IPS DF 4.7 (cell line): ENCODE measurements around the gene PFKFB1.
"Not testable (repeated sequence)": the region's sequence is repeated elsewhere in the genome, so short reads cannot be mapped to it uniquely, and the experiment has no call there.

Experiments
- DNase-seq: peaks from one replicate; pipeline ENCODE4 v3.0.0-alpha.2; 2013; ENCODE audit warnings: low spot score; ENCODE audit errors: extremely low read depth

Gene PFKFB1

GRCh38 chrX:54992911-54993622 is 921 bp downstream of the PFKFB1 start:
- DNase-seq = no peak

- DNase-seq = no peak
Observed at GRCh38 chrX:54991706-54992105, 2.3 kb downstream of the PFKFB1 start.

DNA sequence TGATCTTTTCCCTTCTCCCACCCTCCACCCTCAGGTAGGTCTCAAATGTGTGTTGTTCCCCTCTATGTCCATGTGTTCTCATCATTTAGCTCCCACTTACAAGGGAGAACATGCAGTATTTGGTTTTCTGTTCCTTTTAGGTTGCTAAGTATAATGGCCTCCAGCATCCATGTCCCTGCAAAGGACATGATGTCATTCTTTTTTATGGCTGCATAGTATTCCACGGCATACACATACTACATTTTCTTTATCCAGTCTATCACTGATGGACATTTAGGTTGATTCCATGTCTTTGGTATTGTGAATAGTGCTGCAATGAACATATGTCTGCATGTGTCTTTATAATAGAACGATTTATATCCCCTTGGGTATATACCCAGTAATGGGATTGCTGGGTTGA is 10.7 kb downstream of the PFKFB1 start:
- DNase-seq = not testable (repeated sequence)

DNA sequence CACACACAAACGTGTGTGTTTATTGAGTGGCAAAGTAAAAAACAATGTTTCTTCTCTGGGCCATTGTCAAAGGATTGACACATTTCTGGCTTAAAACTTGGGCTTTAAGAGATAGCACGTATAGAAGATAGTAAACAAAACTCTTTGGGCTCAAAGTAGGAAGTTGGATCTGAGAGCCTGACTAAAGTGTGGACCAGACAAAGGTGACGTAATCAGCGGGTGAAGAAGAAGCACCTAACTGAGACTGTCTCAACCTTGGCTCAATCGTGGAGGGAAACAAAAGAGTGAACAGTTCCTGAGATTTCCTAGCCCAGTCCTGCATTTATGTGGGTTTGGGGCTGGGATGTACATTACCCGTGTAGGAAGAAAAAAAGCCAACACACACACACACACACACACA is 13.7 kb downstream of the PFKFB1 start:
- no peak for DNase-seq

DNA sequence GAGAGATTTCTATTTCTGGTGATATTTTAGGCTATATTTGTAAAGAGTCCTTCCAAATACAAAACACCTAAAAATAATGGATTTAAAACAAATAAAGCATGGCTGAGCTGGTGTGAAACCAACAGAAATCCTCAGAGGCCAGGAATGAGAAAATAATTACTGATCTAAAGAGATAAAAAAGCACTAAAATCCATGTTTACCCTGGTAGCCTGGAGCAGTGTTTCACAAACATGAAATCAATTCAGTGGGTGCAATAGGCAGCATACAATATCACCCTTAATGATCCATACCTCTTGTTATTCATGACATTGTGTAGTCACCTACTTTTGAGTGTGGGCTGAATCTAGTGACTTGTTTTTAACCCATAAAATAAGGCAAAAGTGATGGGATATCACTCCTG is 14.6 kb downstream of the PFKFB1 start:
- DNase-seq = no peak

DNA sequence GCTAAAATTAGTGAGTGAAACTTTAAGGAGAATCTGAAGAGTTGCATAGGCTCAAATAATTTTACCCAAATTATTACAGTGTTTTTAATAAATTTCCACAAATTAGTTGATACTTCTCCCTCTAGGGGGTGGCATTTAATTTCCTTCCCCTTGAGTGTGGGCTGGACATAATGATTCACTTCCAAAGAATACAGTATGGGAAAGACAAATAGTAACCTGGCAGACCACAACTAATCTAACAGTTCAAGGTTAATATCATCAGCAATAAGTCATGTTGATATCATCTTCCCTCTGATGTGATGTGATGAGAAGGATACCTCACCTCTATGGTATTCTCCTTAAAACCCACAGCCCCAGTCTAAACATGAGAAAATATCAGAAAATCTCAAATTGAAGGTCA is 15.5 kb downstream of the PFKFB1 start:
- no peak for DNase-seq

DNA sequence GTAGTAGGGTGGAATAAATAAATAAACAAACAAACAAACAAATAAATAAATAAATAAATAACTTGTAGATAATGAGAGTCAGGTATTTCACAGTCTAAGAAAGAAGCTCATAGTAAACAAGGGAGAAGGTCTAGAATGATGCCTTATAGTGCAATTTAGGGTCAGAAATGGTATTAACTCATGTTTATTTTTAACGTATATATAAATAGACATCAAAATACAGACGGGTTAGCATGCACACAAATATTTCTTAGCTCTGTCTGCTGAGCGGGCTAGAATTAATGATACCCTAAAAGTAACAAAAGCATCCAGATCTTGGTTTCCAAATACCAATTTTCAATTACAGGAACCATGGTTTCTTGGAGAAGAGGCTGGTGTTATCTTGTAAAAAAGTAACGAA is 16.6 kb downstream of the PFKFB1 start:
- no peak for DNase-seq

- DNase-seq = no peak
Observed at GRCh38 chrX:54964766-54965497, 29.1 kb downstream of the PFKFB1 start.

- no peak for DNase-seq
Observed at GRCh38 chrX:54961750-54962149, 32.2 kb downstream of the PFKFB1 start.

- DNase-seq = no peak
Observed at GRCh38 chrX:54950730-54951375, 43.1 kb downstream of the PFKFB1 start.

- no peak for DNase-seq
Observed at GRCh38 chrX:54945224-54945623, 48.8 kb downstream of the PFKFB1 start.

GRCh38 chrX:54944816-54945215 is 49.2 kb downstream of the PFKFB1 start:
- no peak for DNase-seq

GRCh38 chrX:54937416-54937815 is 56.6 kb downstream of the PFKFB1 start:
- no peak for DNase-seq

- no peak for DNase-seq
Observed at GRCh38 chrX:54935306-54935705, 58.7 kb downstream of the PFKFB1 start.

GRCh38 chrX:54934890-54935289 is 59.1 kb downstream of the PFKFB1 start:
- no peak for DNase-seq

DNA sequence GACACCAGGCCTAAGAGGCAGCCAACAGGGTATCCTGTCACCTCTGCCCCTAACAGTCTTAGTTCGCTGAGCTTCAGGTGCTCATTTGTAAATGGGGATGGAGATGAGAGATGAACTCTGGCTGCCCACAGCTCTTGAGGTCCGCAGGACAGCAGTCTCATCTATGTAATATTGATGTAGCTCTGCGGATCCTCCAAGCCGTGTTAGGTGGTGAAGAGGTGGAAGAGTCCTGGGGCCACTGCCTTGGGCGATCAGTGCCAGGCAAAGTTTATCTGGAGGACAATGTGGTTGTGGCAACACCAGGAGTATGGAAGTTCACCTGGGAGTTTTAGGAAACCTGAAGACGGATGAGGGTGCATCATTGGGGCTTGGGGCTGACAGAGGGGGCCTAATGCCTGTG is 59.9 kb downstream of the PFKFB1 start:
- no peak for DNase-seq

DNA sequence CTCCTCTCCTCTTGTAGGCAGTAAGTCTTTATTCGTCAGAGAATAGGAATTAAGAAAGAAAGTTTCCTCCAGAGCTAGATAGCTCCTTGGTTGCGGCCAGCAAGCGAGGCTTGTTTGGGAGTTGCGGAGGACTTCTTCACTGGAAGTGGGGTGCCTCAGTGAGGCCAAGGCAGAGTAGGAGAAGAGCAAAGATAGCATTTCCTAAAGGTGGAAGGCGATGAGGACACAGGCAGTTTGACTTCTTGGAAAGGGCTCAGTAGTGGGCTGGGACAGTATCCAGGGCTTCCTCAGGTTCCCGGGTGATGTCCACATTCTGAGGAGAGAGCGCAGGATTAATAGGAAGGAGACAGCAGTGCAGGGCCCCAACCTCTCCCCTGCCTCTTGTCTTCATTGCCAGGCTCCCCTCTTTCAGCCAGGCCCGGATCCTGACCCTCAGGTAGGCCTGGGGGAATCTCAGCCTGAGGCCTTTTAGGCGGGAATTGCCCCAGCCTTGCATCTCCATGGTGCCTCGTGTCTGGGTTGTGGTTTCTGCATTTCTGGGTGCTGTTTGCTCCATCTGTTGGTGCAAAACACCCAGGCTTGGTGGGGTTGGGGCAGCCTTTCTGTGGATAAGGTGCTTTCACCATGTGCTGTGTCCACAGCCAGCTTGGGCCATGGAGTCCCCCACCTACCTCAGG is 60.7 kb downstream of the PFKFB1 start:
- no peak for DNase-seq

- DNase-seq = no peak
Observed at GRCh38 chrX:54931107-54931506, 62.9 kb downstream of the PFKFB1 start.

GRCh38 chrX:54930291-54931049 is 63.5 kb downstream of the PFKFB1 start:
- no peak for DNase-seq

DNA sequence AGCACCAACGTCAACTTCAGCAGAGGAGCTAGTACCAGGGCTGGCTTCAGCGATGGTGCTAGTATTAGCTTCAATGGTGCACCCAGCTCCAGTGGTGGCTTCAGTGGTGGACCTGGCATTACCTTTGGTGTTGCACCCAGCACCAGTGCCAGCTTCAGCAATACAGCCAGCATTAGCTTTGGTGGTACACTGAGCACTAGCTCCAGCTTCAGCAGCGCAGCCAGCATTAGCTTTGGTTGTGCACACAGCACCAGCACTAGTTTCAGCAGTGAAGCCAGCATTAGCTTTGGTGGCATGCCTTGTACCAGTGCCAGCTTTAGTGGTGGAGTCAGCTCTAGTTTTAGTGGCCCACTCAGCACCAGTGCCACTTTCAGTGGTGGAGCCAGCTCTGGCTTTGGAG is 65.1 kb downstream of the PFKFB1 start:
- DNase-seq = no peak

DNA sequence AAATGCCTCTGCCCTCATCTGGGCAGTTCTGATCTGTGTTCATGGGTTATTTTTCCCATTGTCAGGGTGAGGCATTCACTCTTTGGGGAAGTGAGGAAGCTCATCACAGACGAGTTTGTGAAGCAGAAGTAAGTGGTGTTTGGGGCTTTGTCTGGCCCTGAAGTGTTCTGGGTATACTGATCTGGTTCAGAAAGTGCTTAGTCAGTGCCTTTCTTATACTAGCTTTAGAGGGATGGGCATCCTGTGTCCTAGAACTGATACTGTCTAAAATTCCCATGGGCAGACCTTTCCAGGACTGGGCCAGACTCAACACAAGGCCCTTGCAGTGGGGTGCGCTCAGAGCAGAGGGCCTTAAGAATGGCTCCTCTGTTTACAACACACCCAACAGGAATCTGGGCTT is 67.0 kb downstream of the PFKFB1 start:
- no peak for DNase-seq
